DMS53 (cell line): Measurements from ENCODE around the gene GK.
"Not testable (repeated sequence)": the region's sequence is repeated elsewhere in the genome, so short reads cannot be mapped to it uniquely, and the experiment has no call there.

Experiments used
- DNase-seq: peaks from one replicate; lab custom pipeline; 2025; lab: John Stamatoyannopoulos, UW

GK gene

GRCh38 chrX:30654386-30654785 lies 1.2 kb downstream of the GK start:
- not testable (repeated sequence) for DNase-seq

- no peak for DNase-seq
These were observed 1.9 kb downstream of the GK start for GRCh38 chrX:30654989-30655607.

GRCh38 chrX:30655991-30656390 lies 2.8 kb downstream of the GK start:
- no peak for DNase-seq

GRCh38 chrX:30657196-30658161 lies 4.3 kb downstream of the GK start:
- no peak for DNase-seq

GRCh38 chrX:30659421-30659820 lies 6.2 kb downstream of the GK start:
- no peak for DNase-seq

- DNase-seq, result no peak
These were observed 8.0 kb downstream of the GK start for GRCh38 chrX:30661228-30661627.

GRCh38 chrX:30663322-30663721 lies 10.1 kb downstream of the GK start:
- no peak for DNase-seq

GRCh38 chrX:30665471-30665870 lies 12.2 kb downstream of the GK start:
- no peak for DNase-seq

- no peak for DNase-seq
These were observed 12.9 kb downstream of the GK start for GRCh38 chrX:30666094-30666493.

GRCh38 chrX:30668581-30668980 lies 15.4 kb downstream of the GK start:
- DNase-seq, result no peak

GRCh38 chrX:30671189-30671588 lies 18.0 kb downstream of the GK start:
- peak; percentile 26 for DNase-seq

- no peak for DNase-seq
These were observed 20.0 kb downstream of the GK start for GRCh38 chrX:30673127-30673796.

- DNase-seq, result no peak
These were observed 20.8 kb downstream of the GK start for GRCh38 chrX:30673884-30674598.

GRCh38 chrX:30674799-30675198 lies 21.6 kb downstream of the GK start:
- no peak for DNase-seq

GRCh38 chrX:30679369-30679768 lies 26.1 kb downstream of the GK start:
- no peak for DNase-seq

GRCh38 chrX:30680618-30681017 lies 27.4 kb downstream of the GK start:
- DNase-seq, result no peak

- DNase-seq, result no peak
These were observed 35.4 kb downstream of the GK start for GRCh38 chrX:30688641-30689040.

GRCh38 chrX:30689116-30689515 lies 35.9 kb downstream of the GK start:
- no peak for DNase-seq

GRCh38 chrX:30690330-30690729 lies 37.1 kb downstream of the GK start:
- no peak for DNase-seq

GRCh38 chrX:30693999-30694650 lies 40.9 kb downstream of the GK start:
- peak; percentile 1 for DNase-seq

- no peak for DNase-seq
These were observed 49.5 kb downstream of the GK start for GRCh38 chrX:30702736-30703135.
